ENCODE data around the gene DSG1.
"Not testable (repeated sequence)": the region's sequence is repeated elsewhere in the genome, so short reads cannot be mapped to it uniquely, and the experiment has no call there.

The DSG1 gene

DNA sequence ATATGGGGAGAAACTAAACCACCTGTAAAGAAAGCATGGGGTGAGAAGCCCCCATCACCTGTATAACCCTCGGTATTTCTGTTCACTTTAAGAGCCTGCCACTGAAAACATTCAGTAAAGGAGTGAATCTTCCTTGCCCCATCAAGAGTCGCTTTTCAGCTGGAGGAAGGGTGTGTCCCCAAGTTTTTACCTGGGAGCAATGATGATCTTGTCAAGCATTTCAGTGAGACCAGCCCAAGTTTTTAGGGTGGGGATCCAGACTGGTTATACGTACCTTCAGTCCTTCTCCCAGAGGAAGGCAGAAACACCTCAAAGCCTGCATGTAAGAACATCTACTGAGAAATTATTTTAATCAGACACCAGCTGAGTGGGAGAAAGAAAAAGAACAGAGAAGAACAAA, at the start of gene DSG1:
TSS of gene DSG1 (plus strand) at position 301 of the 400 bp plus-strand sequence. CDS start 141 bp downstream, outside the sequence.
- no peak for DNase-seq

DNA sequence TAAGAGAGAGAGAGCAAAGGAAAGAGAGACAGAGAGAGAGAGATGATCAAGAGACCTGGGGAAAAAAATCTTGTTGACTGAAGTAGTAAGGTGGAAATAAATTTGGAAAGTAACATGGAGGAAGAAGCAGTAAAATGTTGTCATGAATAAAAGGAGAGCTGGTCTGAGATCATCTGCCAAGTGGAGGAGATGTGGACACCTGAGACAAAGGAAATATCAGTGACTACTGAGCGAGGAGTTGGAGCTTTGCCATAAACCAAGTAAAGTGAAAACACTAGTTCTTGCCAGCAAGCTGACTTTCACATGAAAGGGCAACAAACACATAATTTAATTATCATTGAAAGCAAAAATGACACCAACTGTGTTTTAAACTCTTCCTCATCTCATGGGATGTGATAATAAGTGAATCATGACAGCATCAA, 49.0 kb upstream of the DSG1 start:
- DNase-seq, result peak; percentile 0

DNA sequence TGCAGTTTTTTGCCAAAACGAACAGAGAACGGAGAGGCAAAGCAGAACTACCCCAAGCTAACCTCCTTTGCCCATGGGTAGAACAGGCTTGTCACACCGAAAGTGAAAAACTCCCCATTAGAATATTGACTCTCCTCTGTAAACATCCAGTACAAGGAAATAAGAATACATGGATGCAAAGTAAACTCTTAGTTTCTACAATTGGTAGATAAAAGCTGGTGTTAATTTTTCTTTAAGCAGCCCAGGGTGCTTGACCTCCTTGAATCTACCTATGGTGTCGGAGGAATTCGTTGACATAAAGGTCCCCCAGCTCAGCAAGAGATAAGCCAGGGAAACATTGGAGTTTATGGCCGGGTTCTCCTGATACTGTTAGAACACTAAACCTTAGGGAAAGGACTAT, 48.4 kb upstream of the DSG1 start:
- DNase-seq, result no peak

DNA sequence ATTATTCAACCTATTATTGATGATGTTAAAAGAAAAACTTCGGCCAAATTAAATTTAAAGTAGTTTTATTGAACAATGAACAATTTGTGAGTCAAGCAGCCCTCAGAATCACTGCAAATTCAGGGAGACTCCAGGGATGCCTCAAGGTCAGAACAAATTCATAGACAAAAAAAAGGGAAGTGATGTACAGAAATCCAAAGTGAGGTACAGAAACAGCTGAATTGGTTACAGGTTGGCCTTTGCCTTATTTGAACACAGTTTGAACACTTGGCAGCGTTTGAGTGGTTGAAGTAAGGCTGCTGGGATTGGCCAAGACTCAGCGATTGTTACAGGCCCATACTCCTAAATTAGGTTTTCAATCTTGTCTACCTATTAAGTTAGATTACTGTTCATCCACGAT, 47.4 kb upstream of the DSG1 start:
- DNase-seq, result no peak

DNA sequence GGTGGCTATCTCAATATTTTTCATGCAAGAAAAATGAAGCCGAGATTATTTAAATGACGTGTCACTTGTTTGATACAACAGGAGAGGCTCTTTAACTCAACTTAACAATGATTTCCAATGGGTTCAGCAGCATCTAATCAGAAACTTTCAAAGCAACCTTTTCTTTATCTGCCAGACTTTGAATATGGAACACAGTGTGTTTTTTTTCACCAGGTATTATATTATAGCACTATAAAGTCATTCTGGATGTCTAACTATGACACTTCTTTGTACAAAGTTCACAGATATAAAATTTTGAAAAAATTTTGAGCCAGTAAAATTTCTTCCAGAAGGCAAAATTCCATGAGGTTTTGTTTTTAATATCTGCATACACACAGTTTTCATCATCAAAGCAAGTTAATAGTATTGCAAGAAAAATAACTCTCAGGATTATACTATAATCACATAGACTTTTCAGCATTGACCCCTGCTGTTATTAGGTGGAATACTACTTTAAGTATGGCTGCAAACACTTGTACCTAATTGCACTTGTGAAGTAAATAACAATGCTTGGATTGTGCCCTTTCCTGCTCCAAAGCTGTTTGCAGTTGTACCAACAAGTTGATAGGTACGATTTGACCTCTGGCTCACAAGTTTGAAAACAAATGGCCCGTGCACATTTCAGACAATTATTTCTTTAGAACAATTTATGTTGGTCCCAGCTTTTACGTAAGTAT, 44.0 kb upstream of the DSG1 start:
- DNase-seq, result no peak

DNA sequence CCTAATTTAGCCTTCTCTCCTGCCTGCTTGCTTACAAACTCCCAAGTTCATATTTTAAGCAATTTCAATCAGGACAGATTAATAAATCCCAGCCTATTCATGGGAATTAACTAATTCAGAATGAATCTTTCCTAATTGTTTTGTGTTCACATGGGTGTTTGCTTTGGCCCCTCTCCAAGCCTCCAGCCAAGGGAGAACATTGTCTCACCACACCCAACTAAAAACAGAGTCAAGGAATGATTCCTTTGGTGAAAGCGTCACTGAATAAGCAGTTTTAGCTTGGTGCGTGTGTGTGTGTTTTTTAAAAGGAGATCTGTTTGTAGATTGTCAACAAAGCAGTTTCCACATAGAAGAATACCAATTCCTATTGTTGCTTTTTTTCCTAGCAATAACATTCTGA, 43.0 kb upstream of the DSG1 start:
- no peak for DNase-seq

DNA sequence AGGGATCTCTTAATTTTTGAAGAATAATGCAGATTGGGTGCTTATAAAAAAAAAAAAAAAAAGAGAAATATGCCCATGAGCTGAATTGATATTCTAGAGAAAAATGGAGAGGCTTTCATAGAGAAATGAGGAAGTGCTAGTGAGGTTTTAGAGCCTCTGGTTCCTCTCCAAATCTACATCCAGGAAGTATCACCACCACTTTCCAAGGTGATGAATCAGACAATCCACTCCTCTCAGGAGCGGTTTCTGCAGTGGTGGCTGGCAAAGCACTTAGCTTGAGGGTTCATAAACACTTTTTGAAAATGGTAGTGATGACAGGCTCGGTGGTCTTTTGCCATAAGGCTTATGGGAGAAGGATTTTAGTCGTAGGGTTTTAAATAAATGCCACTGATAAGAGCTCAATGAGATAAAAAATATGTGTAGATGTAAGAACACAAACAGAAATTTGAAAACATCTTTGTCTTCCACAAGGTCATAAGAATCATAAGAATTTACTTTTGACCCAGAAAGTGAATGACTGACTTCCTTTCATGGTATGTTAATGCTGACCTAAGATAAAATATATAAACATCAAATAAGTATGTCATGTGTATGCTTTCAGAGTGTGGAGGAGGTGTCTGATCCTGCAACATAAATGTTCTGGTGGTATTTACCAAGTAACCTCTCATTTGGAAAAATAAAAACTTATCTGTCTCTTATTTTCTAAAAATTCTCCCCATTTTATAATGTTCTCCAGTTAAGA, 42.1 kb upstream of the DSG1 start:
- DNase-seq, result no peak

DNA sequence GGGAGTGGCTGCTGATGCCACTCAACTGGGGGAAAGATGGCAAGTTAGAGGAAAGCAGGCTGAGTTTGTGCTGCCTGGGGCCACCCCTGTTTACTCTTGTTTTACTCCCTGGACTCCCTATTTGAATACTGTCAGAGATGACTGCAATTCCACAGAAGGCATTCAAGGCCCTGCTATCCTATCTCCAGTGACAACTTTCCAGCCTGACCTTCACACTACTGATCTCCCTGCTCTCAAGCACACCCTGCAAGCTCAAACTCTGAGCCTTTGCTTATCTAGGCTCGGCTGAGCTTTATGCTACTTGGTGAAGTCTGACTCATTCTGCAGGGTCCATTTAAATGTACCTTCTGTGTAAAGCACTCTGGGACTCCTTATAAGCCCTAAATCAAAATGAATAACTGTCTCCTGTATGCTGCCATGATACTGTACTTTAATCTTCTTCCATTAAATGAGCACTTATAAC, 39.3 kb upstream of the DSG1 start:
- DNase-seq, result no peak

DNA sequence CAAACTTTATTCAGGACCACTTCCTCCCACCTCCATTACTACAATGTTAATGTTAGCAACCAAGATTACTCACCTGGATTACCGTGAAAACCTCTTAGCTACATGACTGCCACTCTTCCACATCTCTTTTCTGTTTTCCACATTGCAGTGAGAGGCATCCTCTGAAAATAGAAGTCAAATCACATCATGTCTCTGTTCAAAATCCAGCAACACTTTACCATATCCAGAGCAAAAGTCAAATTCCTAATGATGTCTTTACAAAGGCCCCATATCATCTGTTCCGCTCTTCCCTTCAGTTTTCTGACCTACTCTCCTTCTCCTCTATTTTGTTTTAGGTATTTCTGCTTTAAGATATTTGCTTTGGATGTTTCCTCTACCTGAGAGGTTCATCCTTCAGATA, 37.5 kb upstream of the DSG1 start:
- DNase-seq, result no peak

DNA sequence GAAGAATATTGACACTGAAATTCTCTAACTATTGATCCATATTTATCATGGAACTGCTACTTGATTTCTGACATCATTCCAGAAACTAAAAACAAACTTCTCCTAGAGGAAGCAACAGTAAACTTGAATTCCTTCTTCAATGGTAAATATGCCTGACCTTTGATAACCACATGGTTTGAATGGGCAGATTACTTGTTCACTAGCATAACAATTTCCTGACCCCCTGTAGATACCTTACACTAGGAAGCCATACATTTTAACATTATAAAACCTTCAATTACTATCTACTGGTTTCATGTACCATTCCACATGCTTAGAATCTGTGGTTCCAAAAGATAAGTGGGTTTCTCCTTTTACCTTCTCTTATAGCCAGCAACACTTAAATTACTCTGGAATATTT, 36.5 kb upstream of the DSG1 start:
- no peak for DNase-seq

DNA sequence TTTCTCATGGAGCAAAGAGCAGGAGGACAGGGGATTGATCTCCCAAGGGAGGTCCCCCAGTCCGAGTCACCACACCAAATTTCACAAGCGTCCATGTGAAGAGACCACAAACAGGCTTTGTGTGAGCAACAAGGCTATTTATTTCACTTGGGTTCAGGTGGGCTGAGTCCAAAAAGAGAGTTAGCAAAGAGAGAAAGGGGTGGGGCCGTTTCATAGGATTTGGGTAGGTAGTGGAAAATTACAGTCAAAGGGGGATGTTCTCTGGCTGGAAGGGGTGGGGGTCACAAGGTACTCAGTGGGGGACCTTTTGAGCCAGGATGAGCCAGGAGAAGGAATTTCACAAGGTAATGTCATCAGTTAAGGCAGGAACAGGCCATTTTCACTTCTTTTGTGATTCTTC, 28.5 kb upstream of the DSG1 start:
- DNase-seq, result not testable (repeated sequence)

DNA sequence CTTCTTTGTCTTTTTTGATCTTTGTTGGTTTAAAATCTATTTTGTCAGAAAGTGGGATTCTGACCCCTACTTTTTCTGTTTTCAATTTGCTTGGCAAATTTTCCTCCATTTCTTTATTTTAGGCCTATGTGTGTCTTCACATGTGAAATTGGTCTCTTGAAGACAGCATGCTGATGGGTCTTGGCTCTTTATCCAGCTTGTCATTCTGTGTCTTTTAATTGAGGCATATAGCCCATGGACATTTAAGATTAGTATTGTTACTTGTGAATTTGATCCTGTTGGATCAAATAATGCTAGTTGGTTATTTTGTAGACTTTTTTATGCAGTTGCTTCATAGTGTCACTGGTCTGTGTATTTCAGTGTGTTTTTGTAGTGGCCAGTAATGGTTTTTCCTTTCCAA, 26.3 kb upstream of the DSG1 start:
- DNase-seq, result no peak

DNA sequence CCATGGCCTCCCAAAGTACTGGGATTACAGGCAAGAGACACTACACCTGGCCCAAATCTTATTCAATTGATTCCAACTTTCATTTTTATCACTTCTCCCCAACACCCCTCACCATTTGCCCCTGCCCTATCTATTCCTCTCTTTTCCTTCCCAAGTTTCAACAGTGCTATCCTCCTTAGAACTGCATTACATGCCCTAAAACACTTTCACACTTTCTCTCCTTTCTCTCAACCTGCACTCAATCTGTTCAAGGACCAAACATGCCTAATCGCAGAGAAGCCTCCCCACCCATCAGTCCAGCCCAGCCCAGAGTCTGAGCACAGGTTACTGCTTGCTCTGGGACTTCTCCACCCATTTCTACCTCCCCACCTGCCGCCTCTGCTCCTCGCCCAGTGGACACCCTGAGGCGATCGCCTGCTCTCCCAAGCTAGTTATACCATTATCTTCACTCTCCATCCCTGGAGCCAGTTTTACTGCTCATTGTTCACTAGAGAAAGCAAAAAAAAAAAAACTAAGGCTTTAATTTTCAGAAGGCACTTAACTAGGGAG, 23.7 kb upstream of the DSG1 start:
- no peak for DNase-seq

DNA sequence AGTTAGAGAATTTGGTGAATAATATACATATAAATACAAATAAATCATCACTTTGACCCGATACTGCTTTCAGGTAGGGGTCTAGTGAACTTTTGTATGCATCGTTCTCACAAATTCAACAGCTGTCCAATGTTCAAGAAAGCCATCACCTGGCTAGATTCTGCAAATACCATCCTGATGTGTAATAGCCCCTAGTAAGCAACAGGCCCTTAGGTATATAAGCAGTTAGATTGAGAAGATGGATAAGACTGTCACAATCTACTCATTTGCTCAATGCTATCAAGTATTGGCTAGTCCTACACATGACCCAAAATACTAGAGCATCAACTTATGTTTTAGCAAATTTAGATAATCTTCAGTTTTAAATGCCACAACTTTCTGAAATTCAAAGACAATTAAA, 20.7 kb upstream of the DSG1 start:
- DNase-seq, result no peak

DNA sequence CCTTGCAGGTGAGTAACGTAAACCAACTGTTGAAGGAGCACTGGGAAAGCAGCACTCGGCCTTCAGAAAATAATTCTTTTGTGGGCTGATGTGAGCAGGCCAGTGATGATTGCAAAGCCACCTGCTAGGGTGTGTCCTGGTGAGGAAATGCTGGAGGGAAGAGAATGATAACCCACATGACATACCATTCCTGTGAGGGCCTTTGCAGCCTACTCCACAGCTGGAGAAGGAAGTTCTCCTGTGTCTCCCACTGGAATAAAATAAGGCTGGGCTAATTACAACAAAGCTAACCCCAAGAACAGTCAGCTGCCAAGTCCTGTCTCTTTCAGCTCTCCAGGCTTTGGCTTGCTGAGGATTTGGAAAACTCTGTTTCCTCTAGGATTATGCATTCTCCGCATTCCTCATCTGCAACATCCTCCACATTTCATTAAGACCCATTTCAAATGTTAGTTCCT, 16.7 kb upstream of the DSG1 start:
- DNase-seq, result no peak

DNA sequence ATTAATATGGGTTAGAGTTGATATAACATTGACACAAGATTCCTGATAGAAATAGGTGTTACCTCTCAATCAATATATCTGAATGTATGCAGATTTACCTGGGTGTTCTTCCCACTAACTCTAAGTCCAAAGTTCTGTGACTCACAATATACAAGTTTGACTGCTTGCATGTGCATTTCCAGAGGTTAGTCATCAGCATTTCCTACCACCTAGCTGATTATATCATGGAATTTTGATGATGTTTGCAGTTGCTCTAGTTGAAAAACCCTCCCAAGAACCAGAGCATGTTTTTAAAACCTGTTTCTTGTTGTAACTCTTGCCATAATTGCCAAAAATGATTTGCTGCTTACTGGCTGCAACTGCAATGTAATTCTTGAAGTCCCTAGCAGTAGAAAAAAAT, 15.0 kb upstream of the DSG1 start:
- DNase-seq, result no peak

DNA sequence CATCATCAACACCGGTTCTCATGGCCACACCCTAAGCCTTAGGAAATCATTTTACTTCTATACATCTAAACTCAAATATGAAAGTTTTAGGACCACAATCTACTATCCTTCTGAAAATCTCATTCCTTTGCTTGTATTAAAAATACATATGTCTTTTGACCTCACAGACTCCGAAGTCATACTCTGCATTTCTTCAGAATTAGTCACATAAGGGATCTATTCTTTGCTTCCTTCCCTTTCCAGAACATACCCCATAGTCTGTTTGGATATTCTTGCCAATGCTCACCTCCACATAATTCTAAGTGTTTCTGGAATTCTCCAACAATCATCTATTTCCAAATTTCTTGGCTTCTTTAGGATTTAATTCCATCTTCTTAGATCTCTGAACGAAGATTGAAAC, 14.2 kb upstream of the DSG1 start:
- no peak for DNase-seq

DNA sequence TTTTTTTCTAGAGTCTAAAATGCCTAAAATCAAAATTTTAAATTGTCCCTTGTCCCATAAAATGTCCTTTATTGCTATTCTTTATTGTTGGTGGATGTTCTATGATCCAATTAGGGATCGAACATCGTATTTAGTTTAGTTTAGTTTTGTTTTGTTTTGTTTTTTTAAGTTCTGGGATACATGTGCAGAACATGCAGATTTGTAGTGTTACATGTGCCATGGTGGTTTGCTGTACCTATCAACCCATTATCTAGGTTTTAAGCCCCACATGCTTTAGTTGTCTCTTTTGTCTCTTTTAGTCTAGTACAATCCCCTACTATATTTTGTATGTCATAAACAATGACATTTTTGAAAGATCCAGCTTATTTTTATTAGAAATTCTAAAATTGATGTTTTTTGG, 8.8 kb upstream of the DSG1 start:
- no peak for DNase-seq

DNA sequence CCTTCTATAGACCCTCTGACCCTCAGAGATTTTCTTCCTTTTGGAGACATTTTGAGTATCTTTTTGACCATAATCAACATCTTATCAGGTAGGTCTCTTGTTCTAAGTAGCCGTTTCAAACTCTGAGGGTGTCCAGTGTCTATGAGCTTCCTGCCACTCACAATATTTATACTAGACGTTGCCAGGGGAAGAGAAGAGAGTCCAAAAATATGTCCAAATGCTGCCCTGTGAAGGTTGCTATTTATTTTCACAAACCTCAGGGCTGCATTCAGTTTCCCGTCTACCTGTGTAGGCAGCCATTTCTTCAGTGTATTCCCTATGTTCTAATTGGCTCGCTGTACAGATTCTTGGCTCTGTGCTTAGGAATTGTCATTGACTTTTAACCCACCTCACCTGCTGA, 986 bp upstream of the DSG1 start:
- no peak for DNase-seq

DNA sequence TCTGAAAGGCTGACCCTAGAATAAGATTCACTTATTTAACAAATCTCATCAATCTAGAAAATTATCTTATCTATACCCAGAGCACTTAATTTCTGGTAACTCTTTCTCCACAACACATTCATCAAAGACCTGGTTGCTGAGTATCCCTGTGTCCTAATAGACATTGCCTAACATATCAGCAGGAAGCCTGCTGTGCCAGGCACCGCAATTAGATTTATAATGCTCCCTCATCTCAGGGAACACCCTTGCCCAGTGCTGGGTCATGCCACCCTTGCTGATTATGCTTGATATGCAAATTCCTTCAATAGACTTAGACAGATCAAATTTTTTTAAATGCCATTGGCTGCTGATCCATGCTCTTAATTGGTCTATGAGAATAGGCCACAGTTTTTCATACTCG, 3.8 kb downstream of the DSG1 start:
- no peak for DNase-seq

DNA sequence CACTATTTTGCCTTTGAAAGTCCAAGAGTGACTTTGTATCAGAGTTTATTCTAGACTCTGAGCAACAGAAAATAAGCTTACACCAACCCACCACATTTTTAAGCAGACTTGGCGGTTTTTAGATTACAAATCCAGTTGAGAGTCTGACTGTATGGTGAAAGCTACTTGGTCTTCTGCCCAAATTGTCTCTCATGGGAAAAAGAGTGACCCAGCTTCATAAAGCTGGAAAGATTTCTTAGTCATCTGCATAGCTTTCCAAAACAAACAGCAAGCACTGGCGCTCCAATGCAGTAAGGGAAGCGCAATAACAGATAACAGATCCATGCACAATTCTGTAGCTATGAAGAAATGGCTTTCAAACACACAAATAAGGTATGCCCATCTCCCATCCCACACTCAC, 7.1 kb downstream of the DSG1 start:
- no peak for DNase-seq

DNA sequence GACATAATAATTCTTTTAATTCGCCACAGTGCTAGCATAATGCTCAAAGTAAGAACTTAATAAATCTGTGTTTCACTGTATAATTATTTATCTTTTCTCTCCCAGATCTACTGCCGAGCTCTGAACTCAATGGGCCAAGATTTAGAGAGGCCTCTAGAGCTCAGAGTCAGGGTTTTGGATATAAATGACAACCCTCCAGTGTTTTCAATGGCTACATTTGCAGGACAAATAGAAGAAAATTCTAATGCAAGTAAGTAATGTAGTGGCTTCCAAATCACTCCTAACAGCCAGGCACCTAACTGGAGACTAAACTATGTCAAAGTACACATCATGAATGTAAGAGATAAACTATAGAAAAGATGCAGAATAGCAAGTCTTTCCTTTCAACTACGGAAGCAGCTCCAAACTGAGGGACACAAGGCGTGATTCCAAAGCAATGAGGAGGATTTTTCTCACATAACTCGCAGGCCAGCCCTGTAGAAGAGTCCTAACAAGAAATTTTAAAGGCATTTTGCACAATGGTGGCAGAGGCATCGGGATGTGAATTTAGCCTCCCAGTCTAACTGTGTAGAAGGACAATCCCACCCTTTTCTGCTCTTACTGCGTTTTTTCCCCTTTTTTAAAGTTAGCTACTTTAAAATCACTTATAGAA, 12.0 kb downstream of the DSG1 start:
- no peak for DNase-seq

DNA sequence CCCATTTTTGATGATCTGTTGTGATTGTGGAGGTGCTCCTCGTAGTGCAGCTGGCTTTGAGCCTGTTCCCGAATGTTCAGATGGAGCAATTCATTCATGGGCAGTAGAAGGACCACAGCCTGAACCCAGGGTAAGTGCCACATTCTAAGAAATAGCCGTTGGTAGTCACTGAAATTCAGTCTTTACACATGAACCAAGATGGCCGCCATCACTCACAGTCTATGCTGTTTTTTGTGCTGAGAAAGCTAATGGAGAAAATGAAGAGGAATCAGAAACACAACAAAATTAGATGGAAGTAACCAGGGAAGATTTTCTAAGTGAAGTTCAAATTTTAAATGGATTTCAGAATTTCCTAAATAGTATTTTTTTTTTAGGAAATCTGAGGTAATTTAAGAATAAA, 25.5 kb downstream of the DSG1 start:
- DNase-seq, result no peak

DNA sequence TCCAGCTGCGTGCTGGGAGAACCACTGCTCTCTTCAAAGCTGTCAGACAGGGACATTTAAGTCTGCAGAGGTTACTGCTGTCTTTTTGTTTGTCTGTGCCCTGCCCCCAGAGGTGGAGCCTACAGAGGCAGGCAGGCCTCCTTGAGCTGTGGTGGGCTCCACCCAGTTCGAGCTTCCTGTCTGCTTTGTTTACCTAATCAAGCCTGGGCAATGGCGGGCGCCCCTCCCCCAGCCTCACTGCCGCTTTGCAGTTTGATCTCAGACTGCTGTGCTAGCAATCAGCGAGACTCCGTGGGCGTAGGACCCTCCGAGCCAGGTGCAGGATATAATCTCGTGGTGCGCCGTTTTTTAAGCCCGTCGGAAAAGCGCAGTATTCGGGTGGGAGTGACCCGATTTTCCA, 35.4 kb downstream of the DSG1 start:
- DNase-seq, result not testable (repeated sequence)
